Measurements from ENCODE around the gene OSMR.

The OSMR gene

GRCh38 chr5:38926121-38926520 lies 80.3 kb downstream of the OSMR start:
- Histone ChIP-seq H3K27me3 (ENCODE audit: control insufficient read depth, low read length) (0 out of 2 replicates have a peak, but pooled peaks cover 6% of the 10 kb centered on the region), H3K4me1 (ENCODE audit: control insufficient read depth, low read length) (no peaks in the 10 kb centered on the region), H3K9me3 (ENCODE audit: control insufficient read depth, insufficient read depth, low read length) (no peaks in the 10 kb centered on the region), H4K20me1 (ENCODE audit: control insufficient read depth, insufficient read depth, low read depth, low read length) (no peaks in the 10 kb centered on the region), H3K4me3 (ENCODE audit: low read length) (no peak overlapping the region), H3F3A (ENCODE audit: control insufficient read depth, insufficient read depth) (no peaks in the 10 kb centered on the region), H3K4me2 (ENCODE audit: low read length) (no peak overlapping the region), H3K9me2 (replicated peaks; ENCODE audit: control insufficient read depth, low read length) (no peaks in the 10 kb centered on the region), H3K27ac (ENCODE audit: low read depth, low read length) (no peak overlapping the region), H3K79me2 (ENCODE audit: control insufficient read depth, low read length) (no peaks in the 10 kb centered on the region), H3K36me3 (ENCODE audit: control insufficient read depth, low read length) (no peaks in the 10 kb centered on the region)
- TF ChIP-seq CTCF (IDR thresholded peaks at IDR 0.05; ENCODE audit: low read depth, low read length, poor library complexity, severe bottlenecking) (no peak), EZH2phosphoT487 (IDR thresholded peaks at IDR 0.05; ENCODE audit: borderline replicate concordance, low read length) (no peak)

- H3K9me3 ChIP-seq (ENCODE audit: control insufficient read depth, insufficient read depth, low read length) = no peaks in the 10 kb centered on the region
- no peaks in the 10 kb centered on the region for H3K79me2 ChIP-seq (ENCODE audit: control insufficient read depth, low read length)
- H3K4me3 ChIP-seq (ENCODE audit: low read length) = no peak overlapping the region
- no peaks in the 10 kb centered on the region for H3K36me3 ChIP-seq (ENCODE audit: control insufficient read depth, low read length)
- no peaks in the 10 kb centered on the region for H3F3A ChIP-seq (ENCODE audit: control insufficient read depth, insufficient read depth)
- H4K20me1 ChIP-seq (ENCODE audit: control insufficient read depth, insufficient read depth, low read depth, low read length) = no peaks in the 10 kb centered on the region
- H3K4me2 ChIP-seq (ENCODE audit: low read length) = no peak overlapping the region
- no peaks in the 10 kb centered on the region for H3K4me1 ChIP-seq (ENCODE audit: control insufficient read depth, low read length)
- H3K27me3 ChIP-seq (ENCODE audit: control insufficient read depth, low read length) = no peaks in the 10 kb centered on the region
- TF ChIP-seq CTCF (IDR thresholded peaks at IDR 0.05; ENCODE audit: low read depth, low read length, poor library complexity, severe bottlenecking) = no peak
- no peak for TF ChIP-seq EZH2phosphoT487 (IDR thresholded peaks at IDR 0.05; ENCODE audit: borderline replicate concordance, low read length)
- no peaks in the 10 kb centered on the region for H3K9me2 ChIP-seq (replicated peaks; ENCODE audit: control insufficient read depth, low read length)
- H3K27ac ChIP-seq (ENCODE audit: low read depth, low read length) = no peak overlapping the region
Observed at GRCh38 chr5:38927470-38927869, 81.7 kb downstream of the OSMR start.

- Histone ChIP-seq H3K4me2 (ENCODE audit: low read length) (no peak overlapping the region), H3K27ac (ENCODE audit: low read depth, low read length) (no peak overlapping the region), H3K79me2 (ENCODE audit: control insufficient read depth, low read length) (no peaks in the 10 kb centered on the region), H3K27me3 (ENCODE audit: control insufficient read depth, low read length) (no peaks in the 10 kb centered on the region), H3K9me2 (replicated peaks; ENCODE audit: control insufficient read depth, low read length) (no peaks in the 10 kb centered on the region), H3F3A (ENCODE audit: control insufficient read depth, insufficient read depth) (no peaks in the 10 kb centered on the region), H3K4me3 (ENCODE audit: low read length) (no peak overlapping the region), H3K4me1 (ENCODE audit: control insufficient read depth, low read length) (peaks cover 5% of the 10 kb centered on the region; the same call in 1 of the 2 replicates), H4K20me1 (ENCODE audit: control insufficient read depth, insufficient read depth, low read depth, low read length) (no peaks in the 10 kb centered on the region), H3K9me3 (ENCODE audit: control insufficient read depth, insufficient read depth, low read length) (no peaks in the 10 kb centered on the region), H3K36me3 (ENCODE audit: control insufficient read depth, low read length) (no peaks in the 10 kb centered on the region)
- TF ChIP-seq EZH2phosphoT487 (IDR thresholded peaks at IDR 0.05; ENCODE audit: borderline replicate concordance, low read length) = no peak
- no peak for TF ChIP-seq CTCF (IDR thresholded peaks at IDR 0.05; ENCODE audit: low read depth, low read length, poor library complexity, severe bottlenecking)
Observed at GRCh38 chr5:38929838-38930237, 84.0 kb downstream of the OSMR start.
